Panc1 (cell line): ENCODE results near the gene LYSMD3.

Experiments used
- POLR2AphosphoS5 ChIP-seq: IDR thresholded peaks from 2 replicates; pipeline ENCODE4 v1.6.1; 2012; ENCODE audit warnings: mild to moderate bottlenecking, low read depth, low read length, moderate library complexity
- SIN3A ChIP-seq: IDR thresholded peaks from 2 replicates; pipeline ENCODE4 v1.6.1; 2012; ENCODE audit warnings: low read depth, mild to moderate bottlenecking, low read length, moderate library complexity, borderline replicate concordance; ENCODE audit not compliant: insufficient read depth
- TCF7L2 ChIP-seq: IDR thresholded peaks from 2 replicates; pipeline ENCODE4 v1.6.1; 2011; ENCODE audit warnings: mild to moderate bottlenecking, low read depth, low read length, inconsistent platforms
- TF ChIP-seq, protein P1 (sequence below): fragments of 450-650 bp; IDR thresholded peaks from 2 replicates; pipeline ENCODE4 v1.5.1; 2017; ENCODE audit warnings: mild to moderate bottlenecking
- TF ChIP-seq, protein P2 (sequence below), 2 experiments: IDR thresholded peaks; 2 replicates each; pipeline ENCODE4 v1.6.1; 2011 to 2012; ENCODE audit warnings: low read depth in 2 of 2, control low read depth in 1 of 2, low read length in 1 of 2, mild to moderate bottlenecking in 1 of 2, moderate library complexity in 1 of 2; ENCODE audit not compliant: insufficient read depth in 1 of 2

DNA sequence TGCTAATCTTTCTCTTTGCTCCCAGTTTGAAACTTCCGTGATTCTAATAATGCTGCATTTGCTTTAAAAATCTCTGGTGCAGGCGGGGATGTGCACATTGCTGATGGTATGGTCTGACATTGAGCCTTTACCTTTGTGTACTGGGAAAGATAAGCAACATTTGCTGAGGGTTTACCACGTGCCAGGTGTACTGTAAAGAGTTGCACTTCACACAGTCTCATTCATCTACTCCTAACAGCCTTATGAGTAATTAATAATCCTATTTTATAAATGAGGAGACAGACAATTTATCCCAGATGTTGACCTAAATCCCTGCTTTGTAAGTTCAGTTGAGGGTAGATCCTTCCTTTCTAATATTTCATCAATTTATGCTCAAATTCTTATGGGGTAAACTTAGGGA lies 28.5 kb upstream of the LYSMD3 start:
- TF ChIP-seq, protein P1, sequence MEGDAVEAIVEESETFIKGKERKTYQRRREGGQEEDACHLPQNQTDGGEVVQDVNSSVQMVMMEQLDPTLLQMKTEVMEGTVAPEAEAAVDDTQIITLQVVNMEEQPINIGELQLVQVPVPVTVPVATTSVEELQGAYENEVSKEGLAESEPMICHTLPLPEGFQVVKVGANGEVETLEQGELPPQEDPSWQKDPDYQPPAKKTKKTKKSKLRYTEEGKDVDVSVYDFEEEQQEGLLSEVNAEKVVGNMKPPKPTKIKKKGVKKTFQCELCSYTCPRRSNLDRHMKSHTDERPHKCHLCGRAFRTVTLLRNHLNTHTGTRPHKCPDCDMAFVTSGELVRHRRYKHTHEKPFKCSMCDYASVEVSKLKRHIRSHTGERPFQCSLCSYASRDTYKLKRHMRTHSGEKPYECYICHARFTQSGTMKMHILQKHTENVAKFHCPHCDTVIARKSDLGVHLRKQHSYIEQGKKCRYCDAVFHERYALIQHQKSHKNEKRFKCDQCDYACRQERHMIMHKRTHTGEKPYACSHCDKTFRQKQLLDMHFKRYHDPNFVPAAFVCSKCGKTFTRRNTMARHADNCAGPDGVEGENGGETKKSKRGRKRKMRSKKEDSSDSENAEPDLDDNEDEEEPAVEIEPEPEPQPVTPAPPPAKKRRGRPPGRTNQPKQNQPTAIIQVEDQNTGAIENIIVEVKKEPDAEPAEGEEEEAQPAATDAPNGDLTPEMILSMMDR: no peak
- TF ChIP-seq, protein P2, sequence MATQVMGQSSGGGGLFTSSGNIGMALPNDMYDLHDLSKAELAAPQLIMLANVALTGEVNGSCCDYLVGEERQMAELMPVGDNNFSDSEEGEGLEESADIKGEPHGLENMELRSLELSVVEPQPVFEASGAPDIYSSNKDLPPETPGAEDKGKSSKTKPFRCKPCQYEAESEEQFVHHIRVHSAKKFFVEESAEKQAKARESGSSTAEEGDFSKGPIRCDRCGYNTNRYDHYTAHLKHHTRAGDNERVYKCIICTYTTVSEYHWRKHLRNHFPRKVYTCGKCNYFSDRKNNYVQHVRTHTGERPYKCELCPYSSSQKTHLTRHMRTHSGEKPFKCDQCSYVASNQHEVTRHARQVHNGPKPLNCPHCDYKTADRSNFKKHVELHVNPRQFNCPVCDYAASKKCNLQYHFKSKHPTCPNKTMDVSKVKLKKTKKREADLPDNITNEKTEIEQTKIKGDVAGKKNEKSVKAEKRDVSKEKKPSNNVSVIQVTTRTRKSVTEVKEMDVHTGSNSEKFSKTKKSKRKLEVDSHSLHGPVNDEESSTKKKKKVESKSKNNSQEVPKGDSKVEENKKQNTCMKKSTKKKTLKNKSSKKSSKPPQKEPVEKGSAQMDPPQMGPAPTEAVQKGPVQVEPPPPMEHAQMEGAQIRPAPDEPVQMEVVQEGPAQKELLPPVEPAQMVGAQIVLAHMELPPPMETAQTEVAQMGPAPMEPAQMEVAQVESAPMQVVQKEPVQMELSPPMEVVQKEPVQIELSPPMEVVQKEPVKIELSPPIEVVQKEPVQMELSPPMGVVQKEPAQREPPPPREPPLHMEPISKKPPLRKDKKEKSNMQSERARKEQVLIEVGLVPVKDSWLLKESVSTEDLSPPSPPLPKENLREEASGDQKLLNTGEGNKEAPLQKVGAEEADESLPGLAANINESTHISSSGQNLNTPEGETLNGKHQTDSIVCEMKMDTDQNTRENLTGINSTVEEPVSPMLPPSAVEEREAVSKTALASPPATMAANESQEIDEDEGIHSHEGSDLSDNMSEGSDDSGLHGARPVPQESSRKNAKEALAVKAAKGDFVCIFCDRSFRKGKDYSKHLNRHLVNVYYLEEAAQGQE (IDR thresholded peaks at IDR 0.05; ENCODE audit: insufficient read depth in 1 of 2, low read depth in 2 of 2, low read length in 1 of 2): no peak
- no peak for TF ChIP-seq POLR2AphosphoS5
- TF ChIP-seq TCF7L2: no peak
- no peak for TF ChIP-seq SIN3A
